ENCODE measurements around the gene TMEM221.

Gene TMEM221

DNA sequence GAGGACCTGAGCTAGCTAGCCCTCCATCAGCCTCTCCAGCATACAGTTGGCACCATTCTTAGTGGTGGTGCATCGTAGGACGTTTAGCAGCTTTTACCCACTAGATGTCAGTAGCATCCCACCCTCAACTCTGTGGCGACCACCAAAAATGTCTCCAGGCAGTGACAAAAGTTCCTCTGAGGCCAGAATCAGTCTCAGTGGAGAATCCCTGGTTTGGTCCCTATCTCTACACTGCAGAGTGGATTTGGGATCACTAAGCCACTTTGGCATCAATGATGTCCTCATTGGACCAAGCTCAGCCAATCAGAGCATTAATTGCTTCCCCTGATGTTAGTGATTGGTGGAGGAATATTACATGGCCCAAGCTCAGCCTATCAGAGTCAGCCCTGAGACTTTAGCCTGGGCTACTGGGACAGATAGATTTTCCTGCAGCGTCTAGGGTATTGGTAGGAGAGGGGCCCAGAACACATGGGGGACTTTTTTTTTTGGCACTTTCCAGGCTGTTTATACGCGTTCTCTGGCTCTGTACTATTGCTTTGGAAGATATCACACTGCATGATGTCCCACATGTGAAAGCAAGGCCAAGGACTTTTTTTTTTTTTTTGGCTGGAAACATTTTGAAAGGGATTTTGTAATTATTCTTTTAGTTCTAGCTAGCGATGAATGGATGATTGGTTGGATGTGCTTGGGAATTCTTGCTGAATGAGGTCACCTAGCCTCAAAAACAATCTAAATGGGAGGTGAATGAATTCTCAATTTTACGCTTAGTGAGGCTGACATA, 7.0 kb downstream of the TMEM221 start:
- no peak for FAIRE-seq

DNA sequence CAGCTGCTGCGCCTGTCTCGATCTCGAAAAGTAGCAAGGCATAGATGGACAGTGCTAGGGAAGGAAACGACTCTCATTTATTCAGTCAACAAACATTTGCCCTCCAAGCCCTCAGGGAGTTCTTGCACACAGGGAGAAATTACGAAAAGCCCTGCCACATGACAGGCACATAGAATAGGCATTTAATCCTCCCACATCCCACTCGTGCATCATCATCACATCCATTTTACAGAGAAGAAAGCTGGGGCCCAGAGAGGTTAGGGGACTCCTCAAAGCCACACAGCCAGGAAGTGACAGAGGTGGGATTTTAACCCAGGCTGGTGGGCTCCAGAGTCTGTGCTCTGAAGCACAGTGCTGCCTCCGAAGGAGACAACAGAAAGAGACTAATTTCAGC, 11.6 kb downstream of the TMEM221 start:
- no peak for FAIRE-seq

DNA sequence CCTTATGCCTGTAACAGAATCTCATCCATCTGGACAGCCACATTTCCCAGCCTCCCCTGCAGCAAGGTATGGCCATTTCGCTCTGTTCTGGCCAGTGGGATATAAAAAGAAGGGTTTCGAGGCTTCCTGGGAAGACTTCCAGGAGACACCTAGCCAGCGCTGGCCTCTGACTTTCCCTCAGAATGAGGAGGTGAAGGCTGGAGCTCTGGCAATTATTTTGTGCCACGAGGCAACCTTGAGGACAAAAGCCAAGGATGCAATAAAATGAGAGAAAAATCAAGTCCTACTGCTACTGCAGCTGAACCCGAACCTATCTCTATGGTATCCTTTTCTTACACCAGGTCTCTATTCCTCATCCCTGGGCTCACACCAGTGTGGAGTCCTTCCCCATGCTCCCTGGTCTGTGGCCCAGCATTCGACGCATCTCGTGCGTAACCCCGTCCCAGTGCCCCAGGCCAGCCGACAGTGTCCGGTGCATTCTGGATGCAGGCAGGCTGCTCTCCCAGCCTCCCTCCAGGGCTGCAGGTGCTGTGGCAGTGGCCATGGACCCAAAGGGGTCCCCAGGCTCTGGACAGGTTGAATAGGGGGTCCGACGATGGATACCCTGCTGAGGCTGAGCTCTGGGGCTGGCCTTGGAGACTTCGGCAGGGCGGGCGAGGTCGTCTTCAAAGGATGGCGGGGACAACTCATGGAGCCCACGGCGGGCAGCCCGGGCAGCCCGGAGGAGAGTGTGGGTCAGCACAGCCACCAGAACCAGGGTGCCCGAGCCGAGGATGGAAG, 12.2 kb downstream of the TMEM221 start:
- FAIRE-seq = no peak

DNA sequence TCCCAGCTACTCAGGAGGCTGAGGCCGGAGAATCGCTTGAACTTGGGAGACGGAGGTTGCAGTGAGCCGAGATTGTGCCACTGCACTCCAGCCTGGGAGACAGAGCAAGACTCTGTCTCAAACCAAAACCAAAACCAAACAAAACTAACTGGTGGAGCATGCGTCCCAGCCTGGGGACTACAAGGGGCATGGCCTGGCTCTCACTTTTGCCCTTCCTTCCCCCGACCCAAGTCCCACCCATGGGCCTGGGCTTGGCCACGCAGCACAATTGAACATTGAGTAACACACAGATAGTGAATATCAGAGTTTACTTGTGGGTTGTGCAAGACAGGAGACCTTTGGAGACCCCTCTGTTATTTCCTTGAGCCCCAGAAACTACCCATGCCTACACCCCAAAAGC, 13.2 kb downstream of the TMEM221 start:
- no peak for FAIRE-seq

DNA sequence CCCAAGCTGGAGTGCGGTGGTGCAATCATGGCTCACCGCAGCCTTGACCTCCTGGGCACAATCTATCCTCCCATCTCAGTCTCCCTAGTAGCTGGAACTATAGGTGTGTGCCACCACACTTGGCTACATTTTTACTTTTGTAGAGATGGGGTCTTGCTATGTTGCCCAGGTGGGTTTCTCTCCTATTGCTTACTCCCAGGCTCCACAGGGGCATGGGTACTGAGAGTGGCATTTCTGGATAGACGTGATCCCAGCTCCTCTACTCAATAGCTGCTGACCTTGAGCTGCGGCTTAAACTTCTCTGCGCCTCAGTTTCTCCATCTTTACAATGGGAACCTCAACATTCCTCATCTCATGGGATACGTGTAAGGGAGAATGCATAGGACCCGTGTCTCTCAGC, 17.1 kb downstream of the TMEM221 start:
- no peak for FAIRE-seq

DNA sequence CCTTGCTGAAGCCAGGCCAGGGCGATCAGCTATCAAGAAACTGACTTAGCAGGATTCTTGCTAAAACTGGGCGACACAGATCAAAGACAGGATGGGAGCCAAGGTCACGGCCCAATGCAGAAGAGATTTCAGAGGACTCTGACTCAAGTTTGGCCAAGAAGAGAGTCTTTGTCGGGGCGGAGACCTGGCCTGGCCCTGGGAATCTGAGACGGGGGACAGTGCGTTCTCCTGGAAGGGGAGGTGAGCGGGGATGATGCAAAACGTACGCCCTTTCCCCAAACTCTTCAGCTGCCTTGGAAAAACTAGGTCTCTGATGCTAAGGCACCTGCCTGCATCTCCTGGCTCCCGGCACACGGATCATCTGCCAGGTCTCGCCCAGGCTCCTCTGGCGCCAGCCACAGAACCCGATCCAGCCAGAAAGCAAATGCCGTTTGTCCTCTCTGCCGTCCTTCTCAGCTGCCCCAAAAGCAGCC, 18.8 kb downstream of the TMEM221 start:
- no peak for FAIRE-seq

DNA sequence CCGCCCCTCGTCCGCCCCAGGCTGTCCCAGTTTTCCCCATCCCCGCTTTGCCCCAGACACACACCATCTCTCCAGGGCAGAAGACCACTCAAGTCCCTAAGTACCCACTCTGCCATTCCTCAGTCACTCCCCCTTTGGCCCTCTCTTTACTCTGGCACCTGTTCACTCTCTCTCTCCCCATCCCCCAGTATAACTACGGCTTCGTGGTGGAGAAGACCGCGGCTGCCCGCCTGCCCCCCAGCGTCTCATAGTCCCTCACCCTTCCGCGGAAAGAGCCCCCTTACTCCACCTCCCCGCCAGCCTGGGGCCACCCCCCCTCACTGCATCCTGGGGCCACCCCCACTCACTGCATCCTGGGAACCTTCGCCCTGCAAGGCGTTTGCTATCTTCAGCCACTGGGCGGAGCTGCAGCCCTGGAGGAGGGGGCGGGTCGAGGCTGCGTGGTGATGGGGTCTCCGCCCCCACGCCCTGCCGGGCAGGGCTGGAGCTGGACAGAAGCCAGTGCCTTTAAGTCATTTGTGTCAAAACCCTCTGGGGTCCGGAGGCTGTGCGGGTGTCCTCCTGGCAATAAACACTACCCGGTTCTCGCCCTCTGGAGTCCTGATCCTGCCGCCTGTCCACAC, 23.6 kb downstream of the TMEM221 start:
- no peak for FAIRE-seq

DNA sequence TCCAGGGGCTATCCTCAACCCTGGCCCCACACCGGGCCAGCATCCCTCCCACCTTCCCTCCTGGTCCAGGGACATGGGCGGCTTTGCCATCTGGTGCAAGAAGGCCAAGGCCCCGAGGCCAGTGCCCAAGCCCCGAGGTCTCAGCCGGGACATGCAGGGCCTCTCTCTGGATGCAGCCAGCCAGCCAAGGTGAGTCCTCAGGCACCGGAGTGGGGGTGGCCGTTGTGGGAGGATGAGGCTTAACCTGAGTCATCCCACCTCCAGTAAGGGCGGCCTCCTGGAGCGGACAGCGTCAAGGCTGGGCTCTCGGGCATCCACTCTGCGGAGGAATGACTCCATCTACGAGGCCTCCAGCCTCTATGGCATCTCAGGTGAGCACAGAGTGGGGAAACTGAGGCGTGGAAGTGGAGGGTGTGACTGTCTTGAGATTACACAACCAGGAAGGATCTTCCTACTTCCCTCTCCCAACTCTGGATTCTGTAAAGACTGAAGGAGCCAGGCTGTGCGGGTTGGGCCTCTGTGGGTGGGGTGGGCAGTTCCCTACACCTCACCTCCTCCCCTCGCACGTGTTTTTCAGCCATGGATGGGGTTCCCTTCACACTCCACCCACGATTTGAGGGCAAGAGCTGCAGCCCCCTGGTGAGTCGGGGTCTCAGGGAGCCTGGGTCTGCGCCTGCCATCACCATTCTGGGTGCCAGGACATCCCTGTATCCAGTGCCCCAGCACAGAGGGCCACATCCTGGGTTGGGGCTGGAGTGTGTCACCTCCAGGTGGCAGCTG, 24.8 kb downstream of the TMEM221 start:
- no peak for FAIRE-seq

DNA sequence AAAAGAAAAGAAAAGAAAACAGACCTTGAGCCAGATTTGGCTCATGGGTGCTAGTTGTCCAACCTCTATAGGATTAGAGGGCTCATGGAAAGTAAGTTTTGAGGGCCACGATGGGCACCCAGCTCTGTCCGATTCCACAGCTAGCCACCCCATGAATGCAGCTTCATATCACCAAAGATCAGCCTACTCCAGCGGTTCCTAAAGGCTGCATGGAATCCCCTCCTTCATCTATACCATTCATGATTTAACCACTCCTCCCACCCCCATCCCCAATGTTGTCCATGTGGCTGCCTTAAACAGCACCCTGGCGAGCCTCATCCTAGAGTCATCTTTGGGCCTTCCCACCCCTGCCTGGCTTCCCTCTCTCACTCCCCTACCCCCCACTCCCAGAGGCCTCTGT, 26.5 kb downstream of the TMEM221 start:
- FAIRE-seq = no peak

DNA sequence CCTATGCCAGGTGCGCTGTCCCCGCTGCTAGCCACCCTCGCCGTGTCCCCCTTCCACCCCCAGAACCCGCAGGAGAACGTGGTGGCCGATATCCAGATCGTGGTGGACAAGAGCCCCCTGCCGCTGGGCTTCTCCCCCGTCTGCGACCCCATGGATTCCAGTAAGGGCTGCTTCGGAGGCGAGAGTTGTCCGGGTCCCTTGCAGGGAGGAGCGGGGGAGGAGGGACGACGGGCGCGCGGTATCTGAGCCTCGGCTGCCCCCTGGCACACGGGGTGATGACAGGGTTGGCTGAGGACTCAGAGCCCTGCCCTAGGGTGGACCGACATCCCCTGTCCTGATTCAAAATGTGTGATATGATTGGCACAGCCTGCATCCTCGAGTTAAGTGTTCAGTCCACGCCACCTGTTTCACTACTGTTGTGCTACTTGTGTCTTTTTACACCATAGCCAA, 28.0 kb downstream of the TMEM221 start:
- FAIRE-seq = no peak

DNA sequence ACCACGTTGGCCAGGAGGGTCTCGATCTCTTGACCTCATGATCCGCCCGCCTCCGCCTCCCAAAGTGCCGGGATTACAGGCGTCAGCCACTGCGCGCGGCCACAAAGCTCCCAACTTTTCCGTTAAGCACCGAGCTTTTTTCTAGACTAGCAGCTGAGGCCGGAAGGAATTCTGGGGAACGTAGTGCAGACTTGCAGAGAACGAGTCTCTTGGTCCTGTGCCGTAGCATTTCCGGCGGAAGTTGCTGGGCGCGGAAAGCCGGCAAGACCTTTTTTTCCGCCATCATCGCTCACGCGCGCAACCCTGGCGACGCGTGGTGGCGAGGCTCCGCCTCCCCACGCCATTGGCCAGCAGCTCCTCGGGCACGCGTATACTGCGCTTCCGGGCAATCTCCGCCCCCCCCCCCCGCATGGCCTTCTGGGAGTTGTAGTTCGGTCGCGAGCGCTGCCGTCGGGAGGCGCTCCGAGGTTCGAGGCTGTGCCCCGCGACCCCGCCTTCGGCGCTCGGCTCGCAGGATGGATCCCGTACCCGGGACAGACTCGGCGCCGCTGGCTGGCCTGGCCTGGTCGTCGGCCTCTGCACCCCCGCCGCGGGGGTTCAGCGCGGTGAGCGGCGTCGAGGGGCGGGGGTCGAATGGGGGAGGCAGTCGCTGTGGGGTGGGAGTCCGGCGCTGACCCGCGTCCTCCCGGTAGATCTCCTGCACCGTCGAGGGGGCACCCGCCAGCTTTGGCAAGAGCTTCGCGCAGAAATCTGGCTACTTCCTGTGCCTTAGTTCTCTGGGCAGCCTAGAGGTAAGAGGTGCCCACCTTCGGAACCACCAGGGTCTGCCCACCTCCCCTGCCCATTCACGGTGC, 28.6 kb downstream of the TMEM221 start, which contains the start of gene MVB12A:
MVB12A (plus strand) TSS at position 427 of the 854 bp plus-strand sequence; CDS start at position 516, 89 bp downstream.
- FAIRE-seq = peak; percentile 99

DNA sequence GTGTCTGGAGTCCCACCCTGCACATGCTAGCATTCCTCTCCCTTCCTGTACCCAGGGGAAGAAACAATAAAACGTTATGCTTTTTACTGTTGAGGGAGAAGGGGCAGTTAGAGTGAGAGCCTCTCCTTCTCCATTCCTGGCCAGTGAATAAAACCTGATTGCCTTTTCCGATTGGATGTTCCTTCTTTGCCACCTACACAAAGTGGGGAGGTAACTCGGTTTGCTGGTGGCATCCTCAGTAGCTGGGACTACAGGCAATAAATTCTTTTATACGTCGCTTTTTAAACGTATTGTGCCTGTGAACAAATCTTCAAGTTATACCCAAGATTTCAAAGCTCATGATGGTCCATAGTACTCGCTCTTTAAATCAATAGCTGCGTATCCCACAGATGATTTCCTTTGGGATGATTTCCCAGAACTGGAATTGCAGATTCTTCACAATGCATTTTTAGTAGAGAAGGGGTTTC, 29.3 kb downstream of the TMEM221 start:
- no peak for FAIRE-seq

DNA sequence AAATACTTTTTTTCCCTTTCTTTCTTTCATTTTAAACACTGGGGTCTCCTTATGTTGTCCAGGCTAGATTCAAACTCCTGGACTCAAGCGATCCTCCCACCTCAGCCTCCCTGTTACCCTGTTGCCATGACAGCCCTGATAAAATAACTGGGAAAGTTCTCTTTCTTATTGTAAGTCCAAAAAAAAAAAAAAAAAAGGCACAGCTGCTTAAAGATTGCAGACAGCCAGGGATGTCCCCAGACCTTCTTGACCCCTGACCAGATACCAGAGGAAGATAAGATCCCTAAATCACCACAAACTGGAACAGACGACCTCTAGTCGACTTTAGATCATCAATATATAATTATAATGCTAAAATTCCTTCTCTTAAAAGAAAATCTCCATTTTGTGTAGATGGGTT, 29.8 kb downstream of the TMEM221 start:
- no peak for FAIRE-seq

DNA sequence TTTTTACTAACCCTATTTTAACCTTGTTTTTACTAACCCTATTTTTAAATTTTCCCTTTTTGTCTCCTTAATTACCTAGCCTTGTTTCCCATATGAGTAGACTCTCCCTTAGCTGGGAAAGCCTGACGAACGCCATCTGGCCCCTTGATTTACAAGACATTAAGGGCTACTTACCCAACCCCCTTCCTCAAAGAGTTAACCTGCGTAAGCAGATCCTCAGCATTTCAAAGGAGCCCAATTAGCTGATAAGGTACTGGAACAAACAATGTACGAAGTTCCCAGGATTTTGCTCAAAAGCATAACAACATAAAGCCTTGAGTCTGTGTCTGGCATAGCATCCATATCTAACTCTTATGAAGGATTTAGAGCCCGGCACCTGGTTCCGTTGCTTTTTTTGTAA, 33.3 kb downstream of the TMEM221 start:
- no peak for FAIRE-seq

DNA sequence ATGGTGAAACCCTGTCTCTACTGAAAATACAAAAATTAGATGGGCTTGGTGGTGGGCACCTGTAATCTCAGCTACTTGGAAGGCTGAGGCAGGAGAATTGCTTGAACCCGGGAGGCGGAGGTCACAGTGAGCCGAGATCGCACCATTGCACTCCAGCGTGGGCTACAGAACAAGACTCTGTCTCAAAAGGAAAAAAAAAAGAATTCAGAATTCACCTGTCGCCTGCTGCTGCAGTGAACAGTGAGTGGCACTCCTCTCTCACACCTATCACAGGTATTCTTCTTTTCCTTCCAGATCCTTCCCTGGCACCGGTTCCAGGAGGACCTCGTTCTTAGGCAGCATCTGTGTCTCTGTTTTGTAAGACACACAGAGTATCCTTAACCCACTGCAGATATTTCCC, 34.4 kb downstream of the TMEM221 start:
- no peak for FAIRE-seq

DNA sequence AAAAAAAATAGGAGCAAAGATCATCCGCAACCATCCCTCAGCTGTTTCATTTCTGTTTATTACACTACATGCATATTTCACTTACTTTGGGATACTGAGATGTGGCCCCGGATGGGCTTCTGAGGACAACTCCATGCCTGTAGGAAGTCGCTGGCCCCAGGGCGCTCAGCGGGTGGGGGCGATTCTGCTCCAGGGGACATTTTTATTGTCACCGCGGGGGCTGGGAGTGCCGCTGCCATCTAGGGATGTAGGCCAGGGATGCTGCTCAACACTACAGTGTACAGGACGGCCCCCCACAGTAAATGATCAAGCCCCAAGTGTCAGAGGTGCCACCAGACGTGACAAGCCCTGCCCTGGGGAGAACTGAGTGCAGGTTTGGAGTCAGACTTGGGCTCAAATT, 36.7 kb downstream of the TMEM221 start:
- no peak for FAIRE-seq

DNA sequence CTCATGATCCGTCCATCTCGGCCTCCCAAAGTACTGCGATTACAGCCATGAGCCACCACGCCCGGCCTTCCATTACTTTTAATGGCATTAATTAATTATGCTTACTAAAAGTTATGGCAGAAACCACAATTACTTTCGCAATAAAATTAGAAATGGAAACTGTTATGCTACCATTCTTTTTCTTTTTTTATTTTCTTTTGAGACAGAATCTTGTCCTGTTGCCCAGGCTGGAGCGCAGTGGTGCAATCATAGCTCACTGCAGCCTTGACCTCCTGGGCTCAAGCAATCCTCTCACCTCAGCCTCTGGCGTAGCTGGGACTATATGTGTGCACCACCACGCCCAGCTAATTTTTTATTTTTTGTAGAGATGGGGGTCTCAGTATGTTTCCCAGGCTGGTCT, 38.5 kb downstream of the TMEM221 start:
- no peak for FAIRE-seq

DNA sequence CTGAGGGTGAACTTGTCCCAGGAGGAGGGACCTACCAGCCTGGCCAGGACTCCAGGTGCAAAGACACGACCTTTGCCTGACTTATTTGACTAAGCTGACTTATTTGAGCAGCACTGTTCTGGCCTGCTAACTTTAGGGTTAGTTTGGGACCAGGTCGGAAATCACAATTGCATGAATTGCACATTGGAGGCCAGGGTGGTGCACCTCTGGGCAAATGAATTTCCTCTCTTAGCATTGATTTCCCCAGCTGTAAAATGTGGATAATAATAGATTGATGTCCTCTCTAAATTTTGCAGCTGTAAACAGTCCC, 41.6 kb downstream of the TMEM221 start:
- FAIRE-seq = no peak

DNA sequence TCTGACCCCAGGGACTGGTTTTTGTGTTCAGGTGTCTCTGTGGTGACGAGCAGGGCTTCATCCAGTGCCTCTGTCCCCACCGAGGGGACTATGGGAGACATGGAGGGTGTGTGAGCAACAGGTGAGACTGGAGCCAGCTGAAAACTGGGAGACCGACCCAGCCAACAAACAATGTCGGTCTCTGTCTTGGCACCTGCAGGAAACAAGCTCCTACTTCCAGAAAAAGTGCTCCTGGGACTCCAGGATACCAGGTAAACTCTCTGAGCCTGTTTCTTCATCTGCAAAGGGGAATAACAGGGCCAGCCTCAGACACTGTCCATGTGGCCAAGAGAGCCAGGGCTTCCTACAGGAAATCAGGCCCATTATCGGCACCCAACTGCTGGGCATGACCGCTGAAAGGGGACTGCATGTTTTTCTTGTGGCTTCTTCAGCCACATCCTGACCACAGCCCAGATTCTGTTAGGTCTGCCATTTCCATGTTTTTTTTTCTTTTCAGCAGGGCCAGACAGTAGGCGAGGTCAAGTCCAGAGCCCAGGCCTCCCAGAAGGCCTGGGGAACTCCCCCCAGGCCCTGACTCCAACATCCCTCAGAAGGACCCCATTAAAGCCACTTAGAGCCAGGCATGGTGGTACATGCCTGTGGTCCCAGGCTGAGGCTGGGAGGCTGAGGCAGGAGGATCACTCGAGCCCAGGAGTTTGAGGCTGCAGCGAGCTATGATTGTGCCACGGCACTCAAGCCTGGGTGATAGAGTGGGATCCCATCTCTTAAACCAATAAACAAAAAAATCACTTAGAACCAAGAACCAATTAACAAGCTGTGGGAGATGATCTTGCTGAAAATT, 42.2 kb downstream of the TMEM221 start:
- no peak for FAIRE-seq

DNA sequence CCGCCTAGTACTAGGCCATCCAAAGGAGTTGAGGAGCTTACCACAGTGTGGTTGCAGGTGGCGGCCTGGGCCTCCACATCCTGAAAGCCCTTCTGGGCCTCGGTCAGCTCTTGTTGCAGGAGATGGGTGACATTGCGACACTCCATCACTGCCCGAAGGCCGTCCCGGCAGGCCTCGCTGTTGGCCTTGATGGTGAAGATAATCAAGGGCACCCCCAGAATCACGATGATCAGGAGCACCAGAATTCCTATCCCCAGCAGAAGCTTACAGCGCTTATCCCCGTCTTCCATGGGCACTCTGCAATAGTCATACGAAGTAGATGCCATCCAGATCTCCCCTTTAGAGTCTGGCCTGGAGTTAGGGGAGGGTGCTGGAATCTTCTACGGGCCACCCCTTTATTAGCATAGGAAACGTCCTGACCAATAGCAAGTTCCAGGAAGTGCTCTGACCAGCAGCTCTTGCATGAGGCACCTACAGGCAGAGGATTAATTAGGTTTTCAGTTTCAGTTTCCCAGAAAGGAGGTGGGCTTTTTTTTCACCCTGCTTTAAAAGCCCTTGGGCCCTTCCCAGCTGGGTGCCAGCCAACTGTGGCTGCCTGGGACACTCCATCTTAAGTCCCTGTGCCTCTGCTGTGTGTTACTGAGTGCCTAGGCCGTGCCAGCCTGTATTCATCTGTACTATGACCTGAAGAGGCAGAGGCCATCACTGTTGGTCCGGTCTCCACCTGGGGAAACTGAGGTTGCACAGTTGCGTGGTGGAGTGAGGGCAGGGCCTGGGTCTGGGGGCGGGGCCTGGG, 43.0 kb downstream of the TMEM221 start, which contains the start of gene BST2:
BST2 (minus strand) TSS at position 381 of the 796 bp plus-strand sequence; CDS start at position 326, 55 bp downstream.
- FAIRE-seq = no peak

All from endometrium (tissue), 2 donors.